GM21447 (cell line): ENCODE data around the gene BDNF.
A peak's percentile ranks its signal among the peaks of the same experiment; 100 is the strongest.

Experiments
- ATAC-seq: cut with Tn5 transposase; IDR thresholded peaks from one replicate; pipeline ENCODE4 v1.9.1; 2021; ENCODE audit not compliant: unreplicated experiment

Gene BDNF

GRCh38 chr11:27707676-27708075 lies 7.4 kb upstream of the BDNF start:
- no peak for ATAC-seq

GRCh38 chr11:27705873-27706820 lies 5.9 kb upstream of the BDNF start:
- peak; percentile 79 for ATAC-seq

- ATAC-seq = no peak
Observed at GRCh38 chr11:27703481-27703880, 3.2 kb upstream of the BDNF start.

GRCh38 chr11:27702811-27703210 lies 2.6 kb upstream of the BDNF start:
- ATAC-seq = no peak

- no peak for ATAC-seq
Observed at GRCh38 chr11:27701355-27702105, 1.3 kb upstream of the BDNF start.

GRCh38 chr11:27699926-27700350 lies 317 bp downstream of the BDNF start:
- no peak for ATAC-seq

- no peak for ATAC-seq
Observed at GRCh38 chr11:27699242-27699925, 871 bp downstream of the BDNF start.

- peak; percentile 56 for ATAC-seq
Observed at GRCh38 chr11:27698872-27699241, 1.4 kb downstream of the BDNF start.

- no peak for ATAC-seq
Observed at GRCh38 chr11:27697679-27698275, 2.5 kb downstream of the BDNF start.

GRCh38 chr11:27696961-27697360 lies 3.3 kb downstream of the BDNF start:
- no peak for ATAC-seq

GRCh38 chr11:27696115-27696514 lies 4.1 kb downstream of the BDNF start:
- no peak for ATAC-seq

GRCh38 chr11:27694992-27695391 lies 5.3 kb downstream of the BDNF start:
- no peak for ATAC-seq

- ATAC-seq = no peak
Observed at GRCh38 chr11:27693398-27693797, 6.9 kb downstream of the BDNF start.

- no peak for ATAC-seq
Observed at GRCh38 chr11:27692781-27693180, 7.5 kb downstream of the BDNF start.

- ATAC-seq = no peak
Observed at GRCh38 chr11:27688076-27688475, 12.2 kb downstream of the BDNF start.

GRCh38 chr11:27681664-27682063 lies 18.6 kb downstream of the BDNF start:
- ATAC-seq = no peak

GRCh38 chr11:27679136-27680015 lies 20.9 kb downstream of the BDNF start:
- no peak for ATAC-seq

GRCh38 chr11:27678242-27678641 lies 22.0 kb downstream of the BDNF start:
- ATAC-seq = no peak

- no peak for ATAC-seq
Observed at GRCh38 chr11:27677108-27677507, 23.1 kb downstream of the BDNF start.
